Esophagus mucosa (tissue), 1 donor: ENCODE data around the gene TEX264. TPM values are rescaled to one million over a fixed set of nuclear protein-coding genes. Genes with fewer than 3 reads are reported as not detected.
"Not testable (repeated sequence)": the region's sequence is repeated elsewhere in the genome, so short reads cannot be mapped to it uniquely, and the experiment has no call there.

Experiments used
- ATAC-seq: fragments of 200-7000 bp; cut with Tn5 transposase; one replicate; pipeline ENCODE4 v1.9.1; 2020
- total RNA-seq: library from RNA; stranded (reverse); gene quantifications from one replicate; pipeline ENCODE4 v1.2.4, GENCODE V29; 2023
- donor health status: DM: yes; HTN: yes; CAD: no.

TEX264 gene
- total RNA-seq, 1 donor from 2014 or later = 32.8 TPM

DNA sequence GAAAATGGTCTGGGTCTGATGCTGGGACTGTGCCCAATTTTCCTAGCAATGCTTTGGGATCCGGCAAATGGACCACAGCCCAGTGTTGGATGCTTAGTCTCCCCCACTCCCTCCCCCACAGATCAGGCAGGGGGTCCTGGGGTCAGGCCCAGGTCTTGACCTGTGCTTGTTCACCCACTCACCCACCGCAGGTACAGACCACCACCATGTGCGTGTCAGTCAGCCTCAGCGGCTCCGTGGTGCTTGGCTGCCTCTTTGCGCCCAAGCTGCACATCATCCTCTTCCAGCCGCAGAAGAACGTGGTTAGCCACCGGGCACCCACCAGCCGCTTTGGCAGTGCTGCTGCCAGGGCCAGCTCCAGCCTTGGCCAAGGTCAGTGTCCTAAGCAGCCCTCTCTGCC is 46.4 kb downstream of the TEX264 start:
- ATAC-seq = no peak

DNA sequence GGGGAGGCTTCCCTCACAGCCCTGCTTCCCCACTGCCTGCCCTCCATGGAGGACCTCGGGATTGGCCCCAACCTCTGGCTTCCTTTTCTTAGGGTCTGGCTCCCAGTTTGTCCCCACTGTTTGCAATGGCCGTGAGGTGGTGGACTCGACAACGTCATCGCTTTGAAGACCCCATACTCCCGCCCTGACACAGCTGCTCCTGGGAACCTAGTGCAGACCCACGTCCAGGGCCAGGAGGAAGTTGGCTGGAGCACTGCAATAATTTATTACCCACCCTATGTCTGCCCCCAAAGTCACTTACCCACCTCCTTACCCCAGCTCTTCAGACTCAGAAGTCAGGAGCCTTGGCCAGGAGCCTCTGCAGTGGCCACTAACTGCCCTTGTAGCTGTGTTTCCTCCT is 46.9 kb downstream of the TEX264 start:
- ATAC-seq = no peak

DNA sequence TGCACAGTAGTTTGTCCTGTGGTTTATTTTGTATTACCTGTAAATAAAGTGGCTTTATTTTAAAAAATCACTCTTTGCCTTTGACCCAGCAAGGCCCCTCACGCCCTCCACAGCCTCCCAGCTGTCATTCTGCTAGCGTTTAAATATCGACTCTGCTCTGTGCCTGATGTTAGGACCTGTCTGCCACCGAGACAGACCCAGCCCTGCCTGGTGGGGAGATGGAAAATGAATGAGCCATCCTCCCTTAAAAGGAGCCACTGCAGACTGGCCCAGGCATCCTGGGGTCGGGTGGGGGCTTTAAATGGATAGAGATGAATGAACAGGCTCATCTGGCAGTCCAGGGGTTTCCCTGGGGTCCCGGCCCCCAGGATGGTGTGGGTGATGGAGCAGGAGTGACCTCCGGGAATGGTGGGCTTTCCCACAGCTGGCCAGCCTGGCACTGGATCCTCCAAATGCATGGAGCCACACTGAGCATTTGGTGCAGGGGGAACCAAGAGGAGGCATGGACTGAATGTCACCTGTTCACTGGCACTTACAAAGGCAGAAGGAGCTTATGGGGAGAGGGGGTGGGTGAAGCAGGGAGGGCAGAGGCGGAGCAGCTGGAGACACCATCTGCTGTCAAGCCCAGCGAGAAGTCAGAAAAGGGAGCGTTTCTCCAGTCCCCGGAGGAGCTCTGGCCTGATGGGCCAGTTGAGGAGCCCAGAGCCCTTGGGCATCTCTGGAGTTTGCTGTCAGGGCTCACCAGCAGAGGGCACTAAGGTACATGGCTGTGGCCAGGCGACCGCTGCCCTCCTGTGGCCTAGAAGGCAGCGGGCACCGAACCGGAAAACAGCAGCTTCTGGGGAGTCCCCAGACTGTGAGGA is 47.7 kb downstream of the TEX264 start:
- ATAC-seq = peak; percentile 83

DNA sequence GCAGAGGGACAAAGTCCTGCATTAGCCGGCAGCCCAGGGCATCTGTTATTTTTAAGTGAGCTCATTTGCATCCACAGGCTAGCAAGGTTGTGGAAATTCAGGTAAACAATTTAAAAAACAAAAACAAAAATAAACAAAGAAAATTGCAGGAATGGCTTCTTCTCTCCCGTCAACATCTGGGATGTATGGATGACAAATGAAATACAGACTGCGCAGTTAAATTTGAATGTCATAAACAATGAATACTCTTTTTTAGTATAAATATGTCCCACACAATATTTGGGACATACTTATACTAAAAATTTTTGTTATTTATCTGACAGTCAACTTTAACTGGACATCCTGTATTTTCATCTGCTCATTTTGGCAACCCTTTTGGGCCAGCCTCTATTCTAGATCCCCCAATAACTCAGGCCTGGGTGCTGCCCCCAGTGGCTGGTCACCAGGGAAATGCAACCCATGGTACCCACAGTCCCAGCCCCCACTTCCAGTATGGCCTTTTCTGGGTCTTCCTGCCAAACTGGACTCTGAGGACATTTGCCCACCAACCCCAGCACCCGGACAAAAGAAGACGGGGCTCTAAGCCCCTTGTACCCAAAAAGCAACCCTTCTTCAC is 48.5 kb downstream of the TEX264 start:
- no peak for ATAC-seq

DNA sequence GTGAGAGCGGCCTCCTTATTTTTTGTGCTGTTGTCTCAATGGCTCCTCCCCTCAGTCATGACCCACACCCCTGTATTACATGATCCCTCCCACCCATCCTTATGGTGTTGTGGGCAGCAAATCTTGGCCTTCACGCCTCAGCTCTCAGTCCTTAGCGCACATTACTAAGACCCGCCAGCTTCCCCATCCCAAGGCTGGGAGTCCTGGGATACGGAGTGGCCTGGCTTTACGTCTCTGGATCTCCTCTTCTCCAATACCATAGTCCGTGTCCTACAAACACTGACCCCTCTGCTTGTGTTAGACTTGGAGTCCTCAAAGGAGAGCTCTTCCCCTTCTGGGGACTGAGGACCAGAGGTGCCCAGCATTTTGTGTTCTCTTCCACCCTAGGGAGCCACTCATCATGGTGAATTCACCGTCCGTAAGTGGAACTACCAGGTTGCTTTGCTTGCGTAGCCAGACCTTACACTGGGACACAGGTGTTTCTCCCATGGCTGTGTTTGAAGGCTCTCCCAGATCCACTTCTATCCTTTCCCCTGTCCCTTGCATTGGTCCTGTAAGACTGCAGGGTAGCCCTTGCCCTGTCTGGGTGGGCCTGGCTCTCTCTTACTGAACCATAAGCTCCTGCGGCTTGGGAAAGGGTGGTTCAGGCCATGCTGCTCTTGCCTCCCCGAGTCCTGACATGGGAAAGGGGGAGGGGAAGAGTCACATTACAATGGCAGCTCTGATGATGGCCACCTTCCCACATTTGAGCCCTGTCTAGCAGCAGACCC is 49.4 kb downstream of the TEX264 start:
- no peak for ATAC-seq

DNA sequence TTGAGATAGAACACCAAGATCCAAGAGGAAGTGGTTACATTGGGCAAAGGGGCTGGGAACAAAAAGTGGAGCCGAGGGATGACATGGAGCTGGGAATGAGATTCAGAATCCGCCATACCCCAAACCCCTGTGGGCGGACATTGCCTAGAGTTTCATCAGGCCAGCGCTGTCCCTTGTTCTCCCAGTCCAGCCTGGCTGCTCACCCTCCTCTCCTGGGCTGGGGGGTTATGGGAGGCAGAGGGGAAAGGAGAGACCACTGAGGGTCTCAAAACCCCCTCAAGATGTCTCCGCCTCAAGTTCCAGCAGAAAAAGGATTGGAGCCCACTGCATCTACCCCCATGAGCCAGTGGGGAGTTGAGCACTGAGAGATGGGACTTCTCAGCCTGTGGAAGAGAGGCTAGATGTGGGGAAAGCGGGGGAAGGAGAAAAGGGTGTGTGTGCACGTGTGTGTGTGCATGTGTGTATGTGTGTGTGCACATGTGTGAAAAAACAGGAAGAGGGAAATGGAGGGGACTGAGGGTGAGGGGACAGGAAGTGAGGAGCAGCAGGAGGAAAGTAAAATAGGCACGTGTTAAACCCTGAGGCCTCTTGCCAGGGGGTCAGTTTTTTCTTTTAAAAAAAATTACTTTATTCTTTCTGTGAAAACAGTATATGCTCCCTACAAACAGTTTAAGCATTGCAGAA is 50.2 kb downstream of the TEX264 start:
- ATAC-seq = no peak

DNA sequence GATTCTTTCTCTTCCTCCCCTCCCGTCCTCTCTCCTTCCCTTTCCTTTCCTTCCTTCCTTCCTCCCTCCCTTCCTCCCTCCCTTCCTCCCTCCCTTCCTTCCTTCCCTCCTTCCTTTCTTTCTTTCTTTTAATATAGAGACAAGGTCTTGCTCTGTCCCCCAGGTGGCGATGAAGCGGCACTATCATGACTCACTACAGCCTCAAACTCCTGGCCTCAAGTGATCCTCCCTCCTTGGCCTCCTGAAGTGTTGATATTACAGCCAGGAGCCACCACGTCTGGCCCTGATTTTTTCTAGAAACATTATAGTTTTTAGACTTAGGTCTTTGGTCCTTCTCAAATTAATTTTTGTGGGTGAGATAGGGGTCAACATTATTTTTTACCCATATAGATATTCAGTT is 51.3 kb downstream of the TEX264 start:
- ATAC-seq = no peak

DNA sequence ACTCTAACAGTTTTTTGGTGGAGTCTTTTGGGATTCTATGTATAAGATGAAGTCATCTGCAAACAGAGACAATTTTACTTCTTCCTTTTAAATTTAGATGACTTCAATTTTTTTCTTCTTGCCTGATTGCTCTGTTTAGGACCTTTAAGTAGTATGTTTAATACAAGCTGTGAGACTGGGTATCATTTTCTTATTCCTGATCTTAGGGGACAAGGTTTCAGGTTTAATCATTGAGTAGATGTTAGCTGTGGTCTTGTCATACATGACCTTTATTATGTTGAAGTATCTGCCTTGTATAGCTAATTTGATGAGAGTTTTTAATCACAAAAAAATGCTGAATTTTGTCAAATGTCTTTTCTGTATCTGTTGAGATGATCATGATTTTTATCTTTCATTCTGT is 56.4 kb downstream of the TEX264 start:
- no peak for ATAC-seq

DNA sequence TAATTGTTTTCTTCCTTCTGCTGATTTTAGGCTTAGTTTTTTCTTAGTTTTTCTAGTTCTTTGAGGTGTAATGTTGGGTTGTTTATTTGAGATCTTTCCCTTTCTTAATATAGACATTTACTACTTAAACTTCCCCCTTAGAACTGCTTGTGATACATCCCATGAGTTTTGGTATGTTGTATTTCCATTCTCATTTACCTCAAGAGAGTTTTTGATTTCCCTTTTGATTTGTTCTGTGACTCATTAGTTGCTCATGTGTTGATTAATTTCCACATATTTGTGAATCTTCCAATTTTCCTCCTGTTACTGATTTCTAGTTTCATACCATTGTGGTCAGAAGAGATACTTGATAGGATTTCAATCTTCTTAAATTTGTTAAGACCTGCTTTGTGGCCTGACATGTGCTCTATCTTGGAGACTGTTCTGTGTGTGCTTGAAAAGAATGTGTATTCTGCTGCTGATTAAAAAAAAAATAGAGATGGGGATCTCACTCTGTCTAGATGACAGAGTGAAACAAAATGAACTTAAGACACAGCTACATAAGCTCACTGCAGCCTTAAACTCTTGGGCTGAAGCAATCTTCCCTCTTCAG is 58.1 kb downstream of the TEX264 start:
- no peak for ATAC-seq

DNA sequence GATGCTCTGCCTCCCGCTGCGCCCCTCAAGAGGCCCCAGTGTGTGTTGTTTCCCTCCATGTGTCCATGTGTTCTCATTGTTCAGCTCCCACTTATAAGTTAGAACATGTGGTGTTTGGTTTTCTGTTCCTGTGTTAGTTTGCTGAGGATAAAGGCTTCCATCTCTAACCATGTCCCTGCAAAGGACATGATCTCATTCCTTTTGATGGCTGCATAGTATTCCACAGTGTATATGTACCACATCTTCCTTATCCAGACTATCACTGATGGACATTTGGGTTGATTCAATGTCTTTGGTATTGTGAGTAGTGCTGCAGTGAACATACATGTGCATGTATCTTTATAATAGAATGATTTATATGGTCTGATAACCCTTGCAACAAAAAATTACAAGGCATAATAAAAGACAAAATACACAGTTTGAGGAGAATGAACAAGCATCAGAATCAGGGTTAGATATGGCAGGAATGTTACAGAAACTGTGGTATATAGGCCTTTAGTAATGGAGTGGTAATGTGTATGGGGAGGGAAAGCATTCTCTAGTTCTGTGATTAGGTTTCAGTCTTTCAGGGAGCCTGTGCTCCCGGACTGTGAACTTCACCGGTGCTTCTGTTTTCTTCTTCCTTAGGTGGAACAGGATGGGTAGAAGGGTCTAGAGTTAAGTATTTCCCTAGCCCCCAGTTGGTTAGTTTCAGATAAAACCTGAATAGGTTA is 63.0 kb downstream of the TEX264 start:
- ATAC-seq = no peak

DNA sequence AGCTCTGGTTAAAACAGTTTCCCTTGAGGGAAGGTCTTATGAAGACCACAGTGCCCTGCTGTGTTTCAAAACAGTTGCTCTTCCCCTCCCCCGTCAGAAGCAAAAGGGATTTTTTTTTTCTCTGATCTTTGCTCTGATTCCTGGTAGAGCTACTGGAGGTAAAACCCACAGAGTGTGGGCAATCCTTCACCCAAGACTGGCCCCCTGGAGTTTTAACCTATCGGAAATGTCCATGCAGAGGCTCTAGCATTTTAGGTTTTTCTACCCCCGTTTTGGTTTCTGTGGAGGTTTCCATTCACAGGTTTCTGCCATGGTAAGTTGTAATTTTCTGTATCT is 63.5 kb downstream of the TEX264 start:
- no peak for ATAC-seq

DNA sequence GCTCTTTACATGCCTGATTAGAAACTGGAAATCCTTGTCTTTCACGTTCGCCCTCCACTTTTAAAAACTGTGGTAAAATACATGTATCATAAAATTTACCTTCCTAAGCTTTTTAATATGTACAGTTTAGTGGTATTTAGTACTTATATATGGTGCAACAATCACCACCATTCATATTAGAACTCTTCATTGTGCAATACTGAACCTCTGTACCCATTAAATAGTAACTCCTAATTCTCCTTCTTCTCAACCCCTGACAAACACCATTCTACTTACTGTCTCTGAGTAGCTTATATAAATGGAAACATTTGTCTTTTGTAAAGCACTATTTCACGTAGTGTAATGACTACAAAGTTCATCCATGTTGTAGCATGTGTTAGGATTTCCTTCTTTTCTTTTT is 64.0 kb downstream of the TEX264 start:
- no peak for ATAC-seq

DNA sequence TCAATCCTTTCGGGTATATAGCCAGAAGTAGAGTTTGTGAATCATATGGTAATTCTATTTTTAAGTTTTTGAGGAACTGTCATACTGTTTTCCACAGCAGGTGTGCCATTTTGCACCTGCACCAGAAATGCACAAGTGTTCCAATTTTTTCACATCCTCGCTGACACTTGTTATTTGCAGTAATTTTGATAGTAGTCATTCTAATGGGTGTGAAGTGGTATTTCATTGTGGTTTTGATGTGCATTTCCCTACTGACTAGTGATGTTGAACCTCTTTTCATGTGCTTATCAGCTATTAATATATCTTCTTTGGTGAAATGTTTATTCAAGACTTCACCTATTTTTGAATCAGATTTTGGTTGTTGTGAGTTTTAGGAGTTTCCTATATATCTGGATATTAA is 64.9 kb downstream of the TEX264 start:
- ATAC-seq = no peak

DNA sequence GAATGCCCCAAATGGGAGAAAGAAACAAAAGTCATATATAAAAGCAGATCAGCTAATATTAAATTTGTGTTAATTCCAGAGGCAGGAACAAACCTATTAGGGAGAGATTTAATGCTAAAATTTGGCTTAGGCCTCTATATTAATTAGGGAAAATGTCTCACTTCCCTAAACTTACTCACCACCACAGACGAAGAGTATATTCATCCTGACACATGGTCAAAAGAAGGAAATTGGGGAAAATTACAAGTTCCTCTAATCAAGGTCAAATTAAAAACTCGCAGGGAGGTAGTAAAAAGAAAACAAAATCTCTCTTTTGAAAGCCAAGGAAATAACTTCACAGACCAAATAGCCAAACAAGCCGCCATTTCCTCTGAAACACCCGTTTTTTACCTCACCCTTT is 68.1 kb downstream of the TEX264 start:
- no peak for ATAC-seq

DNA sequence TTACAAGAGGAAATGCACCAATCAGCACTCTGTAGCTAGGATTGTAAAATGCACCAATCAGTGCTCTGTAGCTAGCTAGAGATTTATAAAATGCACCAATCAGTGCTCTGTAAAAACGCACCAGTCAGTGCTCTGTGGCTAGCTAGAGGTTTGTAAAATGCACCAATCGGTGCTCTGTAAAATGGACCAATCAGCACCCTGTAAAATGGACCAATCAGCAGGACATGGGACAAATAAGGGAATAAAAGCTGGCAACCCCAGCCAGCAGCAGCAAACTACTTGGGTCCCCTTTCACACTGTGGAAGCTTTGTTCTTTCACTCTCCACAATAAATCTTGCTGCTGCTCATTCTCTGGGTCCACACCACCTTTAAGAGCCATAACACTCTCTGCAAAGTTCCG is 71.3 kb downstream of the TEX264 start:
- ATAC-seq = not testable (repeated sequence)

DNA sequence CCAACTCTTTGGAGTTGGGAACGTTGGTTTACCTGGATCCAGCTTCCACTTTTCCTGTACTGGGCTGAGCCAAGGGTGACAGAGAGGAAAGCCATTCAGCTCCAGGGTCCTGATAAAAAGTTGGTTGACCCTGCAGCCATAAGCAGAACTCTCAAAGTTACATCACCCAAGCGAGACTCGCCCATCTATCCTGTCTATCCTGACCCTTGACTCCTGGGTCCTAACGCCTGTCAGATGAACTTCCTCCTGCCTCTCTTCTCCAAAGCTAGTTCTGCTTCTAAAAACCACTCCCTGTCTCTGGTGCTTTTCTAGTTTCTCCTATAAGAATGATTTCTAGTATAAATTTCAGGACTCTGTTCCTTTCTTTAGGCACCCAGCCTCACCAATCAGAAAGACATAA is 71.9 kb downstream of the TEX264 start:
- ATAC-seq = not testable (repeated sequence)

DNA sequence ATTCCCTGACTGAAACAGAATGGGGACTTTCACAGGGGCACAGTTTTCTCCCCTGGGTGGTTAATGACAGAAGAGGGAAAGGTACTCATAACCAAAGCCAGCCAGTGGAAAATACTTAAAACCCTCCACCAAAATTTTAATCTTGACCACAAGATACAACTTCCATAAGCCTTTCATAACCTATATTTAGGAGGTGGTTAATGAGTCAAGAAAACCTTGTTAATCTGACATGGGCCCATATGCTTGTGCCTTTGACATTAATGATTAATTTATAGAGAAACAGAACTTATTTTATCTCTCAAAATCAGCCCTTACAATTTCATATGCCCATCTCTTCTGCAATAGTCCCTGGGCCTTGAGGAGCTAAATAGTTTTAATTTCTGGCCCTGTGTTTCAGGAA is 76.8 kb downstream of the TEX264 start:
- ATAC-seq = no peak

DNA sequence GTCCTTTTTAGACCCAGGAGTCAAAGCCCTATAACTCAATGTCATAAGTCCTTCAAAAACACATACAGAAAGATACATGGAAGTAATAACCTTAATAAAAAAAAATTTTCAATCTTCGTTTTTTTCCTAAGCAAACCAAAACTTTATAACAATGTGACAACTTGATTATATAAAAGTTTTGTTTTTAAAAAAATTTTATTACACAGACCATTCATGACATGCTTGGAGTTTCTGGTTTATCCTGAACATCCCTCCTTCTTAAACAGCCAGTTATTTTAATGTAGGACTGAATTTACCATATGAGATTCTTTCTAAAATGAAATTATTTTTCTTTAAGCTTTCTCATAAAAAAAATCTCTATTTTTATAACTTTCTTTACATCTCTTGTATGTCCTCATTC is 77.3 kb downstream of the TEX264 start:
- no peak for ATAC-seq

DNA sequence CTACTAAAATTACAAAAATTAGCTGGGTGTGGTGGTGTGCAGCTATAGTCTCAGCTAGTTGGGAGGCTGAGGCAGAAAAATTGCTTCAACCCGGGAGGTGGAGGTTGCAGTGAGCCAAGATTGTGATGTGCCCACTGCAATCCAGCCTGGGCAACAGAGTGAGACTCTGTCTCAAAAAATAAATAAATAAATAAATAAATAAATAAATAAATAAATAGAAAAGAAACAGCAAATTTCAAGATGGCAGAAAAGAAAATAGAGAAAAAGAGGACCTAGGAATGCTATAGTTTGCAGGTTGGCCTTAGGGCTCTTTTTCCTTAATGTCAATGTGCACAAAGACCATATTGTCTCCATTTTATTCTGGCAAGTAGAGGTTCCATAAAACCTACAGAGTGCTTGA is 79.8 kb downstream of the TEX264 start:
- no peak for ATAC-seq

DNA sequence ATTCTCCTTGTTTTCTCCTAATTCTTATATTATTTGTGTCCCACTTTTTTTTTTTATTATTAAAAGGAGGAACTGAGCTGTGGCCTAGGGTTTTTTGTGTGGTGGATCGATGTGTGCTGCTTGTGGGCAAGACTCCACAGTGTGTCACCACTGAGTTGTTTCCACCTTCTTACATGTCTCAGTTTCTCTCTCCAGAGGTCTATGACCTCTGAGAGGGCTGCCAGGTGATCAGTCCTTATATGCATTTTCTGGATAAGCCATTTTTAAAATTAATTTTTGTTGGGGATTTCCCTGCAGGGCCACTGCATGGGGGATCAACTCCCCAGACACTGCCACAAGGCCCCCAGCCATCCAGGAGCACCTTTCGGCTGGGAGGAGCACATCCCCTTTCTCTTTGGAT is 80.2 kb downstream of the TEX264 start:
- no peak for ATAC-seq
